ENCODE data around the gene LRRC38.
"Not testable (repeated sequence)": the region's sequence is repeated elsewhere in the genome, so short reads cannot be mapped to it uniquely, and the experiment has no call there.

The LRRC38 gene, protein sequence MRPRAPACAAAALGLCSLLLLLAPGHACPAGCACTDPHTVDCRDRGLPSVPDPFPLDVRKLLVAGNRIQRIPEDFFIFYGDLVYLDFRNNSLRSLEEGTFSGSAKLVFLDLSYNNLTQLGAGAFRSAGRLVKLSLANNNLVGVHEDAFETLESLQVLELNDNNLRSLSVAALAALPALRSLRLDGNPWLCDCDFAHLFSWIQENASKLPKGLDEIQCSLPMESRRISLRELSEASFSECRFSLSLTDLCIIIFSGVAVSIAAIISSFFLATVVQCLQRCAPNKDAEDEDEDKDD

DNA sequence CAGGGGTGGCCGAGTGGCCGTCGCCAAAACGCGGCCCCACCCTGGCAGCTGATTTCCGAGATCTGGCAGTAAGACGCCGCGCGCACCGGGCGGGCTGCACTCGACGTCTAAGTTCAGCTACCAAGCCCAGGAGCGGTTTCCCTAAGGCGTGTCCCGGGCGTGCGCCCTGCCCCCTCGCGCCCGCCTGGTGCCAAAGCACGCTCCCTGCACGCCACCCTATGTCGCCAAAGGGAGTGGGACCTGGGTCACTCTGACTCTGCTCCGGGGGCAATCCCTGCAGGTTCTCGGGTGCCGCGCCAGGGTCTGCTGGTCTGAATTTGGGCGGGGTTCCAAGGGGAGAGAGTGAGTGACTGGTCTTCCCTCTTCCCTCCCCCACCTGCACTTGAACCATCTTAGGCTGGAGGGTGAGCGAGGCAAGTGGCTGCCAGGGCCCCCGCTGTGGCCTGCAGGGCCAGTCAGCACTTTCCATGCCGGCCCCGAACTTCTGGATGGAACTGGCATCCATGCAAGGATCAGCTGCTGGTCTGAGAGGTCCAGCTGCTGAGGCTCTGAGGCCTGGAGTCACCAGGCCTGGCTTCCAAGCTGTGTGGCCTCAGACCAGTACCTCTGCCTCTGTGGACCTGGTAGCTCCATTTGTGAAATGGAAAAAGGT is at the start of gene LRRC38:
LRRC38 (minus strand) TSS at position 109 of the 652 bp plus-strand sequence. CDS start 410 bp downstream, outside the sequence.
- no peak within 1 kb of the TSS for H3K4me3 ChIP-seq (ENCODE audit: low read depth, low read length)
- DNase-seq (ENCODE audit: low read depth) = no peak

DNA sequence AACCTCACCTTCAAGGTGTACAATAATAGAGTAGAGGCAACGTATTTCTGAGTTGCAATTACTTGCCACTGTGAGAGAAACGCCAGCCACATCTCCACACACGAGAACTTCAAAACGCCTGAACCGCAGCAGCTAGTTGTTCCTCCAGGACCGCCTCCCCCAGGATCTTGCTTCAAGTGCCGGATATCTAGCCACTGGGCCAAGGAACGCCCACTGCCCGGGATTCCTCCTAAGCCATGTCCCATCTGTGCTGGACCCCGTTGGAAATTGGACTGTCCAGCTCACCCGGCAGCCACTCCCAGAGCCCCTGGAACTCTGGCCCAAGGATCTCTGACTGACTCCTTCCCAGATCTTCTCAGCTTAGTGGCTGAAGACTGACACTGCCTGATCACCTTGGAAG is 49.2 kb upstream of the LRRC38 start:
- H3K4me3 ChIP-seq (ENCODE audit: low read depth, low read length); DNase-seq (ENCODE audit: low read depth): not testable (repeated sequence)

More for the DNA sequence above, at the start of gene LRRC38:
- TF ChIP-seq, protein P1, sequence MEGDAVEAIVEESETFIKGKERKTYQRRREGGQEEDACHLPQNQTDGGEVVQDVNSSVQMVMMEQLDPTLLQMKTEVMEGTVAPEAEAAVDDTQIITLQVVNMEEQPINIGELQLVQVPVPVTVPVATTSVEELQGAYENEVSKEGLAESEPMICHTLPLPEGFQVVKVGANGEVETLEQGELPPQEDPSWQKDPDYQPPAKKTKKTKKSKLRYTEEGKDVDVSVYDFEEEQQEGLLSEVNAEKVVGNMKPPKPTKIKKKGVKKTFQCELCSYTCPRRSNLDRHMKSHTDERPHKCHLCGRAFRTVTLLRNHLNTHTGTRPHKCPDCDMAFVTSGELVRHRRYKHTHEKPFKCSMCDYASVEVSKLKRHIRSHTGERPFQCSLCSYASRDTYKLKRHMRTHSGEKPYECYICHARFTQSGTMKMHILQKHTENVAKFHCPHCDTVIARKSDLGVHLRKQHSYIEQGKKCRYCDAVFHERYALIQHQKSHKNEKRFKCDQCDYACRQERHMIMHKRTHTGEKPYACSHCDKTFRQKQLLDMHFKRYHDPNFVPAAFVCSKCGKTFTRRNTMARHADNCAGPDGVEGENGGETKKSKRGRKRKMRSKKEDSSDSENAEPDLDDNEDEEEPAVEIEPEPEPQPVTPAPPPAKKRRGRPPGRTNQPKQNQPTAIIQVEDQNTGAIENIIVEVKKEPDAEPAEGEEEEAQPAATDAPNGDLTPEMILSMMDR (IDR thresholded peaks at IDR 0.05; ENCODE audit: control insufficient read depth, extremely low read depth, insufficient read depth) = peak; percentile 35; the same call in 1 of the 2 replicates

DNA sequence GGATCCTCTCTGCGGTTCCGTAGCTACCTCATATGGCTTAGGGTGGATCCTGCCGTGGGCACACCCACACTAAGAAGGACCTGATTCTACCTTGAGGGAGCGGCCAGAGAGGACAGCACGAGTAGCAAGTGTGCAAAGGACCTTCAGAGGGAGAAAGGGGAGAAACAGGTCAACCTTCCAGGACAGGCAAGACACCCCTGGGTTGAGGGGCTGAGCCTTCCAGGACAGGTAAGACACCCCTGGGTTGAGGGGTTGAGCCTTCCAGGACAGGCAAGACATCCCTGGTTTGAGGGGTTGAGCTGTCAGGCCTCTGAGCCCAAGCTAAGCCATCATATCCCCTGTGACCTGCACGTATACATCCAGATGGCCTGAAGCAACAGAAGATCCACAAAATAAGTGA is 46.7 kb upstream of the LRRC38 start:
- TF ChIP-seq, protein P1 (IDR thresholded peaks at IDR 0.05; ENCODE audit: control insufficient read depth, extremely low read depth, insufficient read depth) = no peak
- no peak for DNase-seq (ENCODE audit: low read depth)
- H3K4me3 ChIP-seq (ENCODE audit: low read depth, low read length) = no peak overlapping the region

DNA sequence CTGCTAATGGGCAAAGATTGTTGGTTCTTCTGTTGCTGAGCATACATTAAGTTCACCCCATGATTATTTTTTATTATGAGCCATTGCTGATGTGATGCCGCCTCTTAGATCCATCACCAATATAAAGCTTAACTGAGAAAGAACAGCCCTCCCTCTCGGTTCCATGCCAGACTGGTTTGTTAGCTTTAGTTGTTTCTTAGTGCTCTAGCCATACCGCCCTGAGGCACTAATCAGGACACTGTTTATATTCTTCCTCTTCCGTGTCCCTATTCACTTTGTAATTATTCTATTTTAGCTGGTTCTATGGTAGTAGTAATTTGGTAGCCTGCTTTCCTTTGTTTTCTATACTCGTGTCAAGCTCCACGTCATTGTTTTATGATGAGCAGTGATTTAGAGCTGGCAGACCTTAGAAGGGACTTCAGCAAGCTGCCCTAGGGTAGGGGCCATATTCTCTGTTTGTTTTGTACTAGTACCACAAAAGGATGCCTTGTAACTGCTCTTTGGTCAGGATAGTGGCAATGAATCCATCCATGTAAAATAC is 42.5 kb upstream of the LRRC38 start:
- TF ChIP-seq, protein P1 (IDR thresholded peaks at IDR 0.05; ENCODE audit: control insufficient read depth, extremely low read depth, insufficient read depth) = no peak
- H3K4me3 ChIP-seq (ENCODE audit: low read depth, low read length) = no peak overlapping the region
- no peak for DNase-seq (ENCODE audit: low read depth)

DNA sequence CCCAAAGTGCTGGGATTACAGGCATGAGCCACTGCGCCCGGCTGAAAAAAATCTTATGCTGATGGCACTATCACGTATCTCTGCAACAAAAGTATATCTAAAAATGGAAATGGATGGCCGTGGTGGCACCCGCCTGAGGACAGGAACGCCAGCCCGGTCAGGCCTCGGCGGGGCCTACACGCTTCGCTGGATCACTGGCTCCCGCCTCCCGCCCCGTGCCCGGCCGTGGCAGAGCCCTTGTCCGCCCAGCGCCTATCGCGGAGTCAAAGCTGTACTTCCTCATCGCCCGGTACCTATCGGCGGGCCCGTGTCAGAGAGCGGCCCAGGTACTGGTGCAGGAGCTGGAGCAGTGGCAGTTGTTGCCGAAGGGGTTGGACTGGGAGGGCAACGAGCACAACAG is 41.0 kb upstream of the LRRC38 start:
- no peak for DNase-seq (ENCODE audit: low read depth)
- H3K4me3 ChIP-seq (ENCODE audit: low read depth, low read length) = no peak overlapping the region
- TF ChIP-seq, protein P1 (IDR thresholded peaks at IDR 0.05; ENCODE audit: control insufficient read depth, extremely low read depth, insufficient read depth) = no peak

DNA sequence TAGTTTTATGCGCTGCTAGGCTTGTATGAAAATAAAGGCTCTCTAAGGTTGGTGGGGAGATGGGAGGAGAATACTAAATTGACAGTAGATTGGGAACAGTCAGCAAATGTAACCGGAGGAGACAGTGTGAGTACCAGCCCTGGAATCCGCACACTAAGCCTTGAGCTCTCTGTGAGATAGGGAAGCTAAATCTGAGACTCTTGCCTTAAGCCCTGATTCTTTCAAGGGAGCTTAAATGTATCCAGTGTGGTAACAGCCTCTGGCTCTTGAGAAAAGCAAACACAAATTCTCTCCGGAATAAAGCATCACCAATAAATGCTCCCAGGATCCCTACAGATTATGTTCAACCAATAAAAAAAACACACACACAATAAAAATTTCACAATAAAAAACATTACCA is 36.9 kb upstream of the LRRC38 start:
- TF ChIP-seq, protein P1 (IDR thresholded peaks at IDR 0.05; ENCODE audit: control insufficient read depth, extremely low read depth, insufficient read depth) = no peak
- peak; percentile 53 for DNase-seq (ENCODE audit: low read depth)
- no peak overlapping the region for H3K4me3 ChIP-seq (ENCODE audit: low read depth, low read length)

DNA sequence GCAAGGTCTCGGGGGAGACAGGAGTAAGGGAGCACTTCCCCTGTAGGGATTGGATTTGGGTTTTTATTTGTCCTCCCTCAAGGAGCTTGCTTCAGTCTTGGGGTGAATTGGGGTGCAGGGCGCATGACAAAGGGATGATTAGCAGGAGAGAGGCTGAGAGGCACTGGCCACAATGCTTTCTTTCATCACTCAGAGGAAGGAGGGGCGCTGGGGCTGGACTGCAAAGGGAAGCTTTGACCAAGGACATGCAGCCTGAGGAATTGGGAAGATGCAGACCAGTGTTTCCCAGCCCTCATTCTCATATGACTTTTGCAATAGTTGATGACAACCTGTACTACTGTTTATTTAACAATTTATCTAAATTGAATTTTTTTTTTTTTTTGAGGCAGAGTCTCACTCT is 35.7 kb upstream of the LRRC38 start:
- no peak for DNase-seq (ENCODE audit: low read depth)
- no peak overlapping the region for H3K4me3 ChIP-seq (ENCODE audit: low read depth, low read length)
- TF ChIP-seq, protein P1 (IDR thresholded peaks at IDR 0.05; ENCODE audit: control insufficient read depth, extremely low read depth, insufficient read depth) = no peak
